Measurements from ENCODE around the gene LRRC8C.

Gene LRRC8C

GRCh38 chr1:89646259-89646658 is 13.3 kb downstream of the LRRC8C start:
- Histone ChIP-seq H2AFZ (ENCODE audit: low read length) (no peak overlapping the region), H3K9me2 (ENCODE audit: low read depth, low read length) (no peaks in the 10 kb centered on the region), H3K79me2 (ENCODE audit: insufficient read depth, low read length) (peaks cover 4% of the 10 kb centered on the region; the same call in 1 of the 2 replicates), H3K36me3 (ENCODE audit: insufficient read depth, low read length) (no peaks in the 10 kb centered on the region), H3K9ac (ENCODE audit: low read length) (no peak overlapping the region), H3F3A (ENCODE audit: insufficient read depth, low read length) (no peaks in the 10 kb centered on the region), H3K27me3 (ENCODE audit: insufficient read depth, low read length) (no peaks in the 10 kb centered on the region), H3K4me3 (ENCODE audit: low read depth, low read length, poor library complexity, severe bottlenecking) (no peak overlapping the region), H3K27ac (ENCODE audit: low read depth, low read length, poor library complexity, severe bottlenecking) (no peak overlapping the region), H3K4me2 (ENCODE audit: low read length) (no peak overlapping the region), H3K9me3 (ENCODE audit: low read length) (0 out of 2 replicates have a peak, but pooled peaks cover 2% of the 10 kb centered on the region), H4K20me1 (ENCODE audit: insufficient read depth, low read length) (no peaks in the 10 kb centered on the region), H3K4me1 (ENCODE audit: insufficient read depth, low read length, severe bottlenecking) (peaks cover 4% of the 10 kb centered on the region)
- TF ChIP-seq CTCF (IDR thresholded peaks at IDR 0.05; ENCODE audit: low read length): no peak
- TF ChIP-seq EZH2 (IDR thresholded peaks at IDR 0.05; ENCODE audit: borderline replicate concordance, low read length): no peak

GRCh38 chr1:89649783-89650182 is 16.9 kb downstream of the LRRC8C start:
- TF ChIP-seq CTCF (IDR thresholded peaks at IDR 0.05; ENCODE audit: low read length): no peak
- no peak for TF ChIP-seq EZH2 (IDR thresholded peaks at IDR 0.05; ENCODE audit: borderline replicate concordance, low read length)
- Histone ChIP-seq H3K9ac (ENCODE audit: low read length) (no peak overlapping the region), H3K9me3 (ENCODE audit: low read length) (0 out of 2 replicates have a peak, but pooled peaks cover 2% of the 10 kb centered on the region)

GRCh38 chr1:89652373-89652772 is 19.5 kb downstream of the LRRC8C start:
- Histone ChIP-seq H3K27me3 (ENCODE audit: insufficient read depth, low read length) (no peaks in the 10 kb centered on the region), H3K4me1 (ENCODE audit: insufficient read depth, low read length, severe bottlenecking) (peaks cover 4% of the 10 kb centered on the region), H3F3A (ENCODE audit: insufficient read depth, low read length) (no peaks in the 10 kb centered on the region; the same call in 1 of the 2 replicates), H3K36me3 (ENCODE audit: insufficient read depth, low read length) (no peaks in the 10 kb centered on the region), H3K9me3 (ENCODE audit: low read length) (no peaks in the 10 kb centered on the region), H3K79me2 (ENCODE audit: insufficient read depth, low read length) (no peaks in the 10 kb centered on the region), H3K4me2 (ENCODE audit: low read length) (no peak overlapping the region), H3K9me2 (ENCODE audit: low read depth, low read length) (no peaks in the 10 kb centered on the region), H3K9ac (ENCODE audit: low read length) (no peak overlapping the region), H2AFZ (ENCODE audit: low read length) (no peak overlapping the region), H3K27ac (ENCODE audit: low read depth, low read length, poor library complexity, severe bottlenecking) (no peak overlapping the region), H4K20me1 (ENCODE audit: insufficient read depth, low read length) (no peaks in the 10 kb centered on the region; the same call in 1 of the 2 replicates), H3K4me3 (ENCODE audit: low read depth, low read length, poor library complexity, severe bottlenecking) (no peak overlapping the region)
- TF ChIP-seq EZH2 (IDR thresholded peaks at IDR 0.05; ENCODE audit: borderline replicate concordance, low read length) (no peak), CTCF (IDR thresholded peaks at IDR 0.05; ENCODE audit: low read length) (no peak)

More at GRCh38 chr1:89649783-89650182, 16.9 kb downstream of the LRRC8C start:
- H2AFZ ChIP-seq (ENCODE audit: low read length): no peak overlapping the region
- H3K4me3 ChIP-seq (ENCODE audit: low read depth, low read length, poor library complexity, severe bottlenecking): no peak overlapping the region
- H3F3A ChIP-seq (ENCODE audit: insufficient read depth, low read length): no peaks in the 10 kb centered on the region; the same call in 1 of the 2 replicates
- H4K20me1 ChIP-seq (ENCODE audit: insufficient read depth, low read length): no peaks in the 10 kb centered on the region; the same call in 1 of the 2 replicates
- H3K9me2 ChIP-seq (ENCODE audit: low read depth, low read length): no peaks in the 10 kb centered on the region
- no peak overlapping the region for H3K4me2 ChIP-seq (ENCODE audit: low read length)
- H3K79me2 ChIP-seq (ENCODE audit: insufficient read depth, low read length): no peaks in the 10 kb centered on the region
- H3K4me1 ChIP-seq (ENCODE audit: insufficient read depth, low read length, severe bottlenecking): peaks cover 4% of the 10 kb centered on the region
- no peaks in the 10 kb centered on the region for H3K27me3 ChIP-seq (ENCODE audit: insufficient read depth, low read length)
- H3K36me3 ChIP-seq (ENCODE audit: insufficient read depth, low read length): no peaks in the 10 kb centered on the region
- H3K27ac ChIP-seq (ENCODE audit: low read depth, low read length, poor library complexity, severe bottlenecking): no peak overlapping the region

Measured in OCI-LY1 (cell line).